Endothelial cell of umbilical vein (primary cell): ENCODE measurements around the gene CSHL1. TPM values are rescaled to one million over a fixed set of nuclear protein-coding genes. Genes with fewer than 3 reads are reported as not detected.

ENCODE experiments used
- BruUV-seq: library from RNA; stranded (reverse); fragments of 400-500 nt; replicated peaks from 2 replicates; lab custom pipeline; 2021; lab: Mats Ljungman, UMichigan
- CTCF ChIA-PET: fragments of 300-600, 350-600 bp; sonication (Branson Sonifier 250); formaldehyde crosslinking; loops from one replicate; lab custom pipeline; 2021; ENCODE audit warnings: antibody characterized with exemption, inconsistent platforms; lab: Charles Lee
- POLR2A ChIA-PET: fragments of 300-600, 350-600 bp; sonication (Branson Sonifier 250); formaldehyde crosslinking; loops from one replicate; lab custom pipeline; 2021; ENCODE audit warnings: antibody characterized with exemption, inconsistent platforms; lab: Charles Lee
- DNase-seq: peaks from one replicate; pipeline ENCODE4 v3.0.0-alpha.2; 2011; ENCODE audit warnings: low read depth, low spot score
- FAIRE-seq: peaks from 2 replicates; lab custom pipeline; 2011; peaks lifted over from hg19 to GRCh38; lab: Jason Lieb, UNC
- H2AFZ ChIP-seq: 2 replicates; pipeline ENCODE4 v1.6.0; 2012; ENCODE audit warnings: low read depth, low read length, control low read depth, inconsistent platforms
- H3K27ac ChIP-seq: 2 replicates; pipeline ENCODE4 v1.5.1; 2011; ENCODE audit warnings: low read depth, mild to moderate bottlenecking, control low read depth, low read length, moderate library complexity; ENCODE audit not compliant: insufficient read depth
- H3K27me3 ChIP-seq, 2 experiments: 2 replicates each; pipeline versions ENCODE4 v1.6.0 to v1.6.1; 2011; ENCODE audit warnings: low read length in 2 of 2, mixed read lengths in 1 of 2; ENCODE audit not compliant: control insufficient read depth in 2 of 2, insufficient read depth in 2 of 2
- H3K36me3 ChIP-seq, 2 experiments: 2 replicates in 1 of 2; 3 replicates in 1 of 2; pipeline ENCODE4 v1.5.1; 2011; ENCODE audit warnings: low read length in 2 of 2, mild to moderate bottlenecking in 1 of 2, moderate library complexity in 1 of 2; ENCODE audit not compliant: control insufficient read depth in 2 of 2, insufficient read depth in 2 of 2; ENCODE audit errors: extremely low read depth in 1 of 2
- H3K4me1 ChIP-seq: 3 replicates; pipeline ENCODE4 v1.5.1; 2011; ENCODE audit warnings: mild to moderate bottlenecking, low read length; ENCODE audit not compliant: control insufficient read depth, insufficient read depth; ENCODE audit errors: extremely low read depth
- H3K4me2 ChIP-seq: 2 replicates; pipeline ENCODE4 v1.6.1; 2011; ENCODE audit warnings: low read length, control low read depth, mixed read lengths; ENCODE audit not compliant: insufficient read depth
- H3K4me3 ChIP-seq, 3 experiments: fragments of 200-600 bp in 1 of 3; sonication (generic), shearing (Covaris generic) in 1 of 3; replicated peaks in 1 of 3; 2 replicates each; pipeline ENCODE4 v1.5.1; 2011 to 2016; ENCODE audit warnings: control low read depth in 3 of 3, low read length in 3 of 3, mild to moderate bottlenecking in 2 of 3, inconsistent platforms in 1 of 3, low read depth in 1 of 3, moderate library complexity in 1 of 3; ENCODE audit not compliant: insufficient read depth in 1 of 3
- H3K79me2 ChIP-seq: 2 replicates; pipeline ENCODE4 v1.6.0; 2012; ENCODE audit warnings: low read length, inconsistent platforms; ENCODE audit not compliant: control insufficient read depth, insufficient read depth
- H3K9ac ChIP-seq: replicated peaks from 2 replicates; pipeline ENCODE3; 2011; ENCODE audit warnings: low read length, control low read depth; ENCODE audit not compliant: insufficient read depth; ENCODE audit errors: extremely low read depth
- H3K9me1 ChIP-seq: replicated peaks from 3 replicates; pipeline ENCODE4 v1.6.0; 2011; ENCODE audit warnings: mild to moderate bottlenecking, low read length; ENCODE audit not compliant: control insufficient read depth, insufficient read depth; ENCODE audit errors: extremely low read depth
- H3K9me3 ChIP-seq: replicated peaks from 2 replicates; pipeline ENCODE4 v1.5.1; 2012; ENCODE audit warnings: low read length, inconsistent platforms; ENCODE audit not compliant: control insufficient read depth, insufficient read depth
- H4K20me1 ChIP-seq: replicated peaks from 2 replicates; pipeline ENCODE3; 2011; ENCODE audit warnings: mild to moderate bottlenecking, low read length; ENCODE audit not compliant: control insufficient read depth, insufficient read depth; ENCODE audit errors: extremely low read depth
- CTCF ChIP-seq, 2 donors: IDR thresholded peaks; 1 replicate in 1 of 2; 2 replicates in 1 of 2; pipeline ENCODE4 v1.5.1; 2011; ENCODE audit warnings: low read length in 2 of 2, mild to moderate bottlenecking in 2 of 2, moderate library complexity in 2 of 2, control low read depth in 1 of 2, inconsistent platforms in 1 of 2, low read depth in 1 of 2; ENCODE audit not compliant: insufficient read depth in 1 of 2; ENCODE audit errors: extremely low read depth in 1 of 2
- EZH2 ChIP-seq: IDR thresholded peaks from 2 replicates; pipeline ENCODE4 v1.6.1; 2012; ENCODE audit warnings: borderline replicate concordance, low read depth, mild to moderate bottlenecking, moderate library complexity, low read length, inconsistent platforms; ENCODE audit not compliant: severe bottlenecking
- FOS ChIP-seq: IDR thresholded peaks from 2 replicates; pipeline ENCODE4 v1.6.1; 2011; ENCODE audit warnings: mild to moderate bottlenecking, low read length, moderate library complexity, borderline replicate concordance; ENCODE audit not compliant: insufficient read depth
- GATA2 ChIP-seq: IDR thresholded peaks from 2 replicates; pipeline ENCODE4 v1.7.0; 2011; ENCODE audit warnings: low read depth, mild to moderate bottlenecking, moderate library complexity, mixed read lengths, low read length; ENCODE audit not compliant: insufficient read length, insufficient read depth
- JUN ChIP-seq: IDR thresholded peaks from 2 replicates; pipeline ENCODE4 v1.6.1; 2011; ENCODE audit warnings: borderline replicate concordance, low read depth; ENCODE audit not compliant: insufficient read length, insufficient read depth
- MAX ChIP-seq: IDR thresholded peaks from 2 replicates; pipeline ENCODE4 v1.6.1; 2011; ENCODE audit not compliant: insufficient read depth, insufficient read length
- MYC ChIP-seq: IDR thresholded peaks from one replicate; pipeline ENCODE4 v1.6.1; 2011; ENCODE audit warnings: mild to moderate bottlenecking, low read depth, low read length
- POLR2A ChIP-seq: IDR thresholded peaks from 2 replicates; pipeline ENCODE4 v1.6.1; 2012; ENCODE audit warnings: low read depth, mild to moderate bottlenecking, control low read depth, low read length
- POLR2AphosphoS5 ChIP-seq: IDR thresholded peaks from 2 replicates; pipeline ENCODE4 v1.6.1; 2012; ENCODE audit warnings: low read depth, mild to moderate bottlenecking, control low read depth, low read length, moderate library complexity; ENCODE audit not compliant: insufficient read depth
- dilution Hi-C: fragments of 300-500 bp; cut with MboI; formaldehyde crosslinking; loops from one replicate; pipeline ENCODE4 v1.15.0; 2019; ENCODE audit warnings: low sequenced_read_pairs; ENCODE audit not compliant: extremely low pct_ligation_motif_present
- intact Hi-C: fragments of 100-400 bp; cut with micrococcal nuclease; formaldehyde crosslinking; loops from one replicate; pipeline ENCODE4 v1.10.0; 2022
- polyA plus RNA-seq, 4 experiments: library from polyadenylated mRNA; depleted of rRNA in 3 of 4; stranded (reverse) in 3 of 4; unstranded in 1 of 4; fragments of >200 nt; gene quantifications; 2 replicates each; pipeline versions ENCODE4 v1.2.1 to v1.2.3, GENCODE V29; 2011 to 2012; ENCODE audit warnings: missing spikeins in 1 of 4
- total RNA-seq: library from RNA; stranded (reverse); gene quantifications from 2 replicates; pipeline ENCODE4 v1.2.3, GENCODE V29; 2021

The CSHL1 gene
- total and polyA plus RNA-seq, 2 donors (not counting 3 experiments of a cell fraction or from before 2014, with no cell fraction given): not detected

DNA sequence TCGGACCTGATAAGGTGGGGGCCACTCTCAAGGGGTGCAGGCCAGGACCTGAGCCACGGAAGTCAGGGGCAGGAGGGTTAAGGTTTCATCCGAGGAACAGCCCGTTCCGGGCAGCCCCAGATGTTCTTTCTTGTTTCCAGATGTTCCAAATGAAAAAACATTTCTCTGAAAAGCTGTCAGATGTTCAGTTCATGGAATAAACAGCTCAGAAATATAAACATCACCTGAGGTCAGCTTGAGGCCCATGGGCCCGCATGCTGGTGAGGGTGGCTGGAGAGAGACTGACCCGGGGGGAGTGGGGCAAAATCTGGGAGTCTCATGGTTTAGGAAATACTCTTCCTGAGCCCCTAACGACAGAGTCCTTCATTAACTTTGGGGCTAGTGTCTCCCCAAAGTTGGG, 22.5 kb upstream of the CSHL1 start:
- ChIA-PET POLR2A (no interaction called here), CTCF (interaction anchor here (1.0 to 3.4 kb wide), 2 partner anchors 13 to 14 kb away, joined by 5 to 22 read pairs; no protein-coding TSS in a partner anchor)
- Histone ChIP-seq H3K27me3 (no peaks in the 10 kb centered on the region), H3K79me2 (no peaks in the 10 kb centered on the region), H3K9me3 (no peaks in the 10 kb centered on the region), H3K27ac (no peak overlapping the region), H2AFZ (no peak overlapping the region), H3K9ac (no peak overlapping the region), H3K36me3 (no peaks in the 10 kb centered on the region), H3K4me1 (peaks cover 4% of the 10 kb centered on the region), H3K9me1 (no peaks in the 10 kb centered on the region), H3K4me2 (no peak overlapping the region), H3K4me3 (no peak overlapping the region), H4K20me1 (no peaks in the 10 kb centered on the region)
- intact Hi-C loops (no loop called here), dilution Hi-C loops (no loop called here)
- TF ChIP-seq MAX: no peak
- TF ChIP-seq GATA2: no peak
- TF ChIP-seq EZH2: no peak
- TF ChIP-seq FOS: no peak
- TF ChIP-seq POLR2A: no peak
- no peak for TF ChIP-seq POLR2AphosphoS5
- no peak for TF ChIP-seq MYC
- no peak for TF ChIP-seq CTCF (IDR thresholded peaks at IDR 0.05; ENCODE audit: extremely low read depth in 1 of 2, insufficient read depth in 1 of 2, low read depth in 1 of 2, low read length in 2 of 2)
- TF ChIP-seq JUN: no peak
- no TSS peak for BruUV-seq
- FAIRE-seq (no peak), DNase-seq (no peak)
